GM19324 (cell line): ENCODE results near the gene ITIH4.

ENCODE experiments used
- ATAC-seq: cut with Tn5 transposase; IDR thresholded peaks from one replicate; pipeline ENCODE4 v1.9.1; 2021; ENCODE audit warnings: mild to moderate bottlenecking, moderate library complexity; ENCODE audit not compliant: unreplicated experiment, low FRiP score

The ITIH4 gene

GRCh38 chr3:52805270-52806039 lies 25.0 kb downstream of the ITIH4 start:
- ATAC-seq: no peak

- ATAC-seq: no peak
These were observed 28.6 kb downstream of the ITIH4 start for GRCh38 chr3:52801839-52802238.

DNA sequence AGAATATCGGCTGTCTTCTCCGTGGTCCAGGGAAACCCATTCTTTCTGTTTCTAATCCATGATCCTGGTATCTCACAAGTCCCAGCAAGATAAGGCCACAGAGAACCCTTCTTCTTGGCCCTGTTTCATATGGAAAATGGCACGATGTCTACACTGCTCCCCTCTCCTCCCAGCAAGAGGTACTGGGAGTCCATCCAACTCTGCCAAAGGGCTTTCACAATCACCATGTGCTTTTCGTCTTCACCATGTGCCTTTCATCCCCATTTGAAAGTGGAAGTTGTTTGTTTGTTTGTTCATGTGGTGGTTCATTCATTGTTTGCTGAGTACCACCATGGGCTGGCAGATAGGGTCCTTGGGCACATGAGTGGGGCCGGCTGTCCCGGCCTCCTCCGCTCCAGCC lies 30.4 kb downstream of the ITIH4 start:
- no peak for ATAC-seq

- ATAC-seq: no peak
These were observed 31.4 kb downstream of the ITIH4 start for GRCh38 chr3:52798978-52799476.

- ATAC-seq: no peak
These were observed 32.0 kb downstream of the ITIH4 start for GRCh38 chr3:52798376-52798977.

DNA sequence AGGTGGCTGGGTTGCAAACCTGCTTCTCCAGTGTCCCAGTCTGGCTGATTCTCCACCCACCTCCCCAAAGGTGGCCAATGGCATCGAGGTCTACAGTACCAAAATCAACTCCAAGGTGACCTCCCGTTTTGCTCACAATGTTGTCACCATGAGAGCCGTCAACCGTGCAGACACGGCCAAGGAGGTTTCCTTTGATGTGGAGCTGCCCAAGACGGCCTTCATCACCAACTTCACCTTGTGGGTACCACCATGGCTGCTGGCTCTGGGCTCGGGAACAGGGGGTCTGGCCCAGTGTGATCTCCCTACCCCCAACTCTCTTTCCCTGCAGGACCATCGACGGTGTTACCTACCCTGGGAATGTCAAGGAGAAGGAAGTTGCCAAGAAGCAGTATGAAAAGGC lies 34.1 kb downstream of the ITIH4 start:
- no peak for ATAC-seq

DNA sequence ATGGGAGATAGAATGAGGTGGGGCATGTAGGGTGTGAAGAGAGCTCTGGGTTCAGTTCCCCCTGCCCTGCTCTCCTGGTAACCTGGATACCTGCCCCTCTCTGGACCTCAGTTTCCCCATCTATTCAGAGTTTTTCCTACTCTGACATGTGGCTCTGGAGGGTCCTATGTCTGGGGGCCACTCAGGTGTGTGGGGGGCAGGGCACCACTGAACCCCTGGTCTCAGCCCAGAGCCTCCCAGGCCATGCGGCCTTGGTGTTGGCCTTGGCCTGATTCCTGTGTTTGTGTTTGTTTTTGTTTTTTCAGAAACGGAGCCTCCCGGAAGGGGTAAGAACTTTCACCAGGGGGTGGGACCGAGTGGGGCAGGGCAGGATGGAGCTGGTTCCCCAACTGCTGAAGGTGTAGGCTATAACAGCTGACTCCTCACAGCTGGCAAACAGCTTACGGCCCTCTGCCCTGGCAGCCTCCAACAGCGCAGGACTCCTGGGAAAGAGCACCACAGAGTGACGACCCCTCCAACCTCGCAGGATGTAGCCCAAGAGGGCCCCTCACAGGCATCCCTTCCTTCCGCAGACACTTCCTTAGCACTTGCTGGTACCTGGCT lies 35.1 kb downstream of the ITIH4 start:
- no peak for ATAC-seq

GRCh38 chr3:52794612-52795099 lies 35.8 kb downstream of the ITIH4 start, which contains the start of gene ITIH3:
Gene ITIH3, plus strand, starts transcription at chr3:52794796. Its CDS starts 8 bp downstream, at chr3:52794804.
- no peak for ATAC-seq

- ATAC-seq: no peak
These were observed 36.5 kb downstream of the ITIH4 start for GRCh38 chr3:52793702-52794611.

- no peak for ATAC-seq
These were observed 37.3 kb downstream of the ITIH4 start for GRCh38 chr3:52792961-52793695.

DNA sequence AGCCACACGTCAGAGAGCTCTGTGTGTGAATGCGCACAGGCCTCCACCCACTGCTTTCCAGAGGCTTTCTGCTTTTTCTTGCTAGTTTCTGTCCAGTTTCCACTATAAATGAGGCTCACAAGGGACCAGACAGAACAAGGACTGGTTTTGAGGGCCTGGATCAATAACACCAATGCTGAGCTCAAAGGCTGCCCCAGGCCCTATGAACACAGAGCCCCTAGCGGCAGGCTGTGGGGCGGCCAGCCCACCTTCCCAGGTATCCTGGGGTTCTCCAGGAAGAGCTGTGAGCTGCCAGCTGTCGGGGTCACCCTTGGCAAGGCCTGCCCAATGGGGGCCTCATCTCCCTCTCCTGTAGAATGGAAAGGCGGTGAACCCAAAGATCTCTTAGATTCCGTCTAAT lies 38.1 kb downstream of the ITIH4 start:
- no peak for ATAC-seq

- no peak for ATAC-seq
These were observed 38.5 kb downstream of the ITIH4 start for GRCh38 chr3:52791928-52792327.

- no peak for ATAC-seq
These were observed 39.1 kb downstream of the ITIH4 start for GRCh38 chr3:52791366-52791765.

DNA sequence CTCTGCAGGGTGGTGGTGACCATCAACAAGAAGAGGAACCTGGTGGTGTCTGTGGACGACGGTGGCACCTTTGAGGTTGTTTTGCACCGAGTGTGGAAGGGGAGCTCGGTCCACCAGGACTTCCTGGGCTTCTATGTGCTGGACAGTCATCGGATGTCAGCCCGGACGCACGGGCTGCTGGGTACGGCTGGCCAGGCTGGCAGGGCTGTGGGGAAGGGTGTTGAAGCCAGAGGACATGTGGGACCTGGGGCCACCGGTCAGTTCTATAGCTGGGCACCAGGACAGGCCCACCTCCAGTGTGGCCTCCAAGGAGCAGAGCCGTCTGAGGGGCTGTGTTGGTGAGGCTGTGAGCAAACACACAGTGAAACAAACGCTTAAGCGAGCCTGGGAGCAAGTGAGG lies 39.7 kb downstream of the ITIH4 start:
- ATAC-seq: no peak

DNA sequence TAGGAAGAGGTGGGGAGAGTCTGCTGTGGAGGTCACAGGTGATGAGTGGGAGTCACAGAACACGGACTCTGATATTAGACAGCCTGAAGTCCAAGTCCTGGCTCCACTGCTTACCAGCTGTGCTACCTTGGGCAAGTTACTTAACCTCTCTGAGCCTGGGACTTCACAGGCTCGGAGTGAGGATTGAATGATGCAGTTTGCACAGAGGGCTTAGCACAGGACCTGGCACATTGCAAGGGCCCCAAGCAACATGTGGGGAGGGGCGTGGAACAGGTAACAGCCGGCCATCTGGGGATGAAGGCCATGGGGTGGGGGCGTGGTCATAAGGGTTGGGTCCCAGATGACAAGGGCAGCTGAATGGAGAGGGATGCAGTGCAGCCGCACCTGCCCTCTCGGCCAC lies 40.1 kb downstream of the ITIH4 start:
- ATAC-seq: no peak

GRCh38 chr3:52789746-52790040 lies 40.8 kb downstream of the ITIH4 start:
- no peak for ATAC-seq

DNA sequence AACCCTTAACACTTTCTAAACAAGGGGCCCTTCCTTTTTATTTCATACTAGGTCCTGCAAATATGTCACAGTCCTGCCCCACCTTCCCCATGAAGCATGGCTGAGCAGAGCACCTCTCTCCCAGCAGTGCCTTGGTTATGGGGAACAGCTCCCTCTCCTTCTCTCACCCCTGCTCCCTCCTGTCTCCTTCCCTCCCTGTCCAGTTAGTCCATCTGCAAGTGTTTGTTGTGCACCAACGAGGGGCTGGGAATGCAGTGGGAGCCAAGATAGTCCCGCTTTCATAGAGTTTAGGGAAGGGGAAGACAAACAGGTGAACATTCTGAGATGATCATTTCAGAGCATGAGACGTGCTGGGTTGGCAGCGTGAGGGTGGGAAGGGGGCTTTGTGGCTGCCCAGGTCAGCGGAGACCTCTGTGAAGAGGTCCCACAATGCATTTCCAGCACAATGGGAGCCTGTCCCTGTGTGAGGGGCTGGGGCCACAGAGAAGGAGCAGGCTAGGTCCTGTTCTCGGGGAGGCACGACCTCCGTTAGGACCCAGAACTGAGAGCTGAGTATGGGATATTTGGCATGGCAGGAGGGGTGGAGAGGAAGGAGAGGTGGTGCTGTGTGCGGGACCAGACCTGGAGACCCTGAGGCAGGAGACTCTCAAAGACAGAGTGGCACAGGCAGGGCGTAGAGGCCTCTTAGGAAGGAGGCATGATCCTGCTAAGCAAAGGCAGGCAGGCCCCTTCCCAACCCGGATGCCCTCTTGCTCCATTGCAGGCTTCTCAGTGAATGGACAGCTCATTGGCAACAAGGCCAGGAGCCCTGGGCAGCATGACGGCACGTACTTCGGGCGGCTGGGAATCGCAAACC lies 41.4 kb downstream of the ITIH4 start:
- ATAC-seq: no peak

GRCh38 chr3:52787672-52788625 lies 42.5 kb downstream of the ITIH4 start:
- no peak for ATAC-seq
